GM13976 (cell line): ENCODE data around the gene RPN1.

Experiments
- DNase-seq: peaks from one replicate; pipeline ENCODE4 v3.0.0; 2012; ENCODE audit warnings: low spot score
- in situ Hi-C: fragments of 300-500 bp; cut with MboI; formaldehyde crosslinking; loops from one replicate; pipeline ENCODE4 v1.12.0; 2022; ENCODE audit warnings: low sequenced_read_pairs, mixed read lengths, inconsistent platforms; ENCODE audit not compliant: unreplicated experiment
- TF ChIP-seq, protein P1 (sequence below): IDR thresholded peaks from 2 replicates; pipeline ENCODE4 v1.5.1; 2012; ENCODE audit warnings: borderline replicate concordance, mild to moderate bottlenecking; ENCODE audit not compliant: insufficient read depth; ENCODE audit errors: extremely low read depth, missing control alignments, control extremely low read depth

The RPN1 gene

GRCh38 chr3:128610451-128611070 lies 40.1 kb downstream of the RPN1 start:
- in situ Hi-C loops: no loop called here
- no peak for DNase-seq
- TF ChIP-seq, protein P1, sequence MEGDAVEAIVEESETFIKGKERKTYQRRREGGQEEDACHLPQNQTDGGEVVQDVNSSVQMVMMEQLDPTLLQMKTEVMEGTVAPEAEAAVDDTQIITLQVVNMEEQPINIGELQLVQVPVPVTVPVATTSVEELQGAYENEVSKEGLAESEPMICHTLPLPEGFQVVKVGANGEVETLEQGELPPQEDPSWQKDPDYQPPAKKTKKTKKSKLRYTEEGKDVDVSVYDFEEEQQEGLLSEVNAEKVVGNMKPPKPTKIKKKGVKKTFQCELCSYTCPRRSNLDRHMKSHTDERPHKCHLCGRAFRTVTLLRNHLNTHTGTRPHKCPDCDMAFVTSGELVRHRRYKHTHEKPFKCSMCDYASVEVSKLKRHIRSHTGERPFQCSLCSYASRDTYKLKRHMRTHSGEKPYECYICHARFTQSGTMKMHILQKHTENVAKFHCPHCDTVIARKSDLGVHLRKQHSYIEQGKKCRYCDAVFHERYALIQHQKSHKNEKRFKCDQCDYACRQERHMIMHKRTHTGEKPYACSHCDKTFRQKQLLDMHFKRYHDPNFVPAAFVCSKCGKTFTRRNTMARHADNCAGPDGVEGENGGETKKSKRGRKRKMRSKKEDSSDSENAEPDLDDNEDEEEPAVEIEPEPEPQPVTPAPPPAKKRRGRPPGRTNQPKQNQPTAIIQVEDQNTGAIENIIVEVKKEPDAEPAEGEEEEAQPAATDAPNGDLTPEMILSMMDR: no peak

- in situ Hi-C loops: loop anchor here (10.0 kb wide), 1 partner anchor 524 kb away; no protein-coding TSS in a partner anchor
- DNase-seq: no peak
- TF ChIP-seq, protein P1: no peak
Observed at GRCh38 chr3:128609294-128609693, 41.3 kb downstream of the RPN1 start.

GRCh38 chr3:128607710-128608048 lies 42.9 kb downstream of the RPN1 start:
- DNase-seq: no peak
- in situ Hi-C loops: loop anchor here (10.0 kb wide), 1 partner anchor 523 kb away; no protein-coding TSS in a partner anchor
- TF ChIP-seq, protein P1: no peak

DNA sequence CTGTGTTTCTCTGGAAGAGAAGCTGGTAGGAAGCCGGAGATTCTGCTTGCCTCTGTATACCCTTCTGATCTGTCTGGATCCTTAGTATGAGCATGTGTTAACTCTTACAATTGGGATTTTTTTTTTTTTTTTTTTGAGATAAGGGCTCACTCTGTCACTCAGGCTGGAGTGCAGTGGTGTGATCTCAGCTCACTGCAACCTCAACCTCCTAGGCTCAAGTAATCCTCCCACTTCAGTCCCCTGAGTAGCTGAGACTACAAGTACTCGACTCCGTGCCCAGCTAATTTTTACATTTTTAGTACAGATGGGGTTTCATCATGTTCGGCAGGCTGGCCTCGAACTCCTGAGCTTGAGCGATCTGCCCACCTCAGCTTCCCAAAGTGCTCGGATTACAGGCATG lies 44.5 kb downstream of the RPN1 start:
- in situ Hi-C loops: loop anchor here (10.0 kb wide), 1 partner anchor 521 kb away; no protein-coding TSS in a partner anchor
- TF ChIP-seq, protein P1: no peak

DNA sequence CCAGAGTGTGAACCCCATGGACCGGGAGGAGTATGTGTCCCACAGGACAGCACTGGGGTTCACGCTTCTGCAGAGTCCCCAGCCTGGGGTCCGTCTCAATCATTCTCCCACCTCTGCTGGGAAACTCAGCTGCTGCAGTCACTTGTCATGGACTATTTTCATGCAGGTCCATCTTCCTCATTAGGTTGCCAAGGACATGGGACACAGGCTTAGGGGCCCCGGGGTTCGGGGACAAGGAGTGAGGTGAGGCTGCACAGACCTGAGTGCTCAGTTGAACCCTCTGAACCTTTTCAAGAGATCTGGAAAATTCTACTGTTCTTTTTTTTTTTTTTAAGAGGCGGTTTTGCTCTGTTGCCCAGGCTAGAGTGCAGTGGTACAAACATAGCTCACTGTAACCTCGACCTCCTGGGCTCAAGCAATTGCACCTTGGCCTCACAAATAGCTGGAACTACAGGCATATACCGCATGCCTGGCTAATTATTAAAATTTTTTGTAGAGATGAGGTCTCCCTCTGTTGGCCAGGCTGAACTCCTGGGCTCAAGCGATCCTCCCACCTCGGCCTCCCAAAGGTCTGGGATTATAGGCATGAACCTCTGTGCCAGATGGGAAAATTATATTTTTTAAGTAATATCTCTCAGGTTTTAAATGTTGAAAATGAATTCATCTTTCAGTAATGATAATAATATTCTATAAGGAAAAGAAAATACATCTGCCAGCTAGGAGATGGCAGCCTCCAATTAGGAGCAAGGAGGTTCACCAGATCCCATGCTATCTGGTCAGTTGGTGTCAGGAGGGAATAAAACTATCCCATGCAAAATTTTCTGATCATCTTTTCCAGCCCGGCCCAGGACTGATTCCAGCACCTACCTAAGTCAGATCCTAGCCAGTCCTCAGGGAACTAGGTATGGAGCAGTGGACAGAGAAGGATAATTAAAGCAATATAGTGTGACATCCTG lies 45.2 kb downstream of the RPN1 start:
- no peak for DNase-seq
- in situ Hi-C loops: loop anchor here (10.0 kb wide), 1 partner anchor 521 kb away; no protein-coding TSS in a partner anchor
- TF ChIP-seq, protein P1: no peak

More for the DNA sequence above, 44.5 kb downstream of the RPN1 start:
- no peak for DNase-seq
